Hematopoietic multipotent progenitor cell treated with erythropoietin and hydrocortisone succinate and interleukin-3 and kit ligand, for 6 days (in vitro differentiated cells): Measurements from ENCODE around the gene CABP1.

Experiments
- DNase-seq: peaks from one replicate; pipeline ENCODE4 v3.0.0-alpha.2; 2015

The CABP1 gene

GRCh38 chr12:120640861-120641833 lies 721 bp downstream of the CABP1 start:
- peak; percentile 80 for DNase-seq

- peak; percentile 23 for DNase-seq
These were observed 1.7 kb downstream of the CABP1 start for GRCh38 chr12:120642121-120642520.

- no peak for DNase-seq
These were observed 2.4 kb downstream of the CABP1 start for GRCh38 chr12:120642826-120643225.

GRCh38 chr12:120643574-120643973 lies 3.1 kb downstream of the CABP1 start:
- DNase-seq: no peak

GRCh38 chr12:120646044-120646443 lies 5.6 kb downstream of the CABP1 start:
- no peak for DNase-seq

- DNase-seq: no peak
These were observed 6.9 kb downstream of the CABP1 start for GRCh38 chr12:120647375-120647755.

- peak; percentile 7 for DNase-seq
These were observed 9.2 kb downstream of the CABP1 start for GRCh38 chr12:120649442-120650232.

GRCh38 chr12:120650233-120650690 lies 9.8 kb downstream of the CABP1 start:
- no peak for DNase-seq

GRCh38 chr12:120651821-120652220 lies 11.4 kb downstream of the CABP1 start:
- DNase-seq: no peak

GRCh38 chr12:120652656-120653435 lies 12.4 kb downstream of the CABP1 start:
- DNase-seq: no peak

GRCh38 chr12:120653611-120654010 lies 13.2 kb downstream of the CABP1 start:
- no peak for DNase-seq

GRCh38 chr12:120654656-120655055 lies 14.2 kb downstream of the CABP1 start:
- DNase-seq: no peak

- no peak for DNase-seq
These were observed 15.6 kb downstream of the CABP1 start for GRCh38 chr12:120656008-120656407.

GRCh38 chr12:120658286-120659150 lies 18.1 kb downstream of the CABP1 start:
- DNase-seq: no peak

- no peak for DNase-seq
These were observed 18.7 kb downstream of the CABP1 start for GRCh38 chr12:120659151-120659525.

GRCh38 chr12:120661432-120661831 lies 21.0 kb downstream of the CABP1 start:
- DNase-seq: no peak

GRCh38 chr12:120662879-120663278 lies 22.5 kb downstream of the CABP1 start:
- DNase-seq: no peak

GRCh38 chr12:120663741-120664140 lies 23.3 kb downstream of the CABP1 start:
- no peak for DNase-seq

- DNase-seq: no peak
These were observed 26.4 kb downstream of the CABP1 start for GRCh38 chr12:120666571-120667390.

- DNase-seq: no peak
These were observed 27.9 kb downstream of the CABP1 start for GRCh38 chr12:120668091-120668867.
